Osteoblast (primary cell): Measurements from ENCODE around the gene TMEM63B. TPM values are rescaled to one million over a fixed set of nuclear protein-coding genes. Genes with fewer than 3 reads are reported as not detected.
A peak's percentile ranks its signal among the peaks of the same experiment; 100 is the strongest.
"Not testable (repeated sequence)": the region's sequence is repeated elsewhere in the genome, so short reads cannot be mapped to it uniquely, and the experiment has no call there.

ENCODE experiments used
- DNase-seq: peaks from one replicate; pipeline ENCODE4 v3.0.0; 2011; ENCODE audit warnings: low spot score, mixed read lengths; ENCODE audit not compliant: insufficient read length; ENCODE audit errors: missing footprints
- H2AFZ ChIP-seq: 2 replicates; pipeline ENCODE4 v1.6.0; 2011; ENCODE audit warnings: mild to moderate bottlenecking, low read length
- H3K27ac ChIP-seq: 2 replicates; pipeline ENCODE4 v1.5.1; 2011; ENCODE audit warnings: mild to moderate bottlenecking, low read depth, low read length, moderate library complexity
- H3K27me3 ChIP-seq: 2 replicates; pipeline ENCODE4 v1.6.0; 2012; ENCODE audit warnings: mild to moderate bottlenecking, control low read depth, inconsistent platforms, low read length, moderate library complexity; ENCODE audit not compliant: insufficient read depth
- H3K36me3 ChIP-seq: 2 replicates; pipeline ENCODE4 v1.5.1; 2011; ENCODE audit warnings: mild to moderate bottlenecking, low read length, control low read depth, moderate library complexity; ENCODE audit not compliant: insufficient read depth
- H3K4me1 ChIP-seq: 2 replicates; pipeline ENCODE4 v1.5.1; 2011; ENCODE audit warnings: mild to moderate bottlenecking, low read length, control low read depth, moderate library complexity; ENCODE audit not compliant: insufficient read depth
- H3K4me2 ChIP-seq: 2 replicates; pipeline ENCODE4 v1.6.0; 2011; ENCODE audit warnings: mild to moderate bottlenecking, low read length; ENCODE audit not compliant: insufficient read depth
- H3K4me3 ChIP-seq: fragments of 200-600 bp; sonication (generic); 3 replicates; pipeline ENCODE4 v1.5.1; 2012; ENCODE audit warnings: mild to moderate bottlenecking, low read length, inconsistent platforms; ENCODE audit not compliant: insufficient read depth
- H3K79me2 ChIP-seq: 2 replicates; pipeline ENCODE4 v1.6.0; 2012; ENCODE audit warnings: mild to moderate bottlenecking, low read length, control low read depth, inconsistent platforms; ENCODE audit not compliant: insufficient read depth
- H3K9me3 ChIP-seq: 2 replicates; pipeline ENCODE4 v1.5.1; 2011; ENCODE audit warnings: low read depth, low read length, control low read depth
- H4K20me1 ChIP-seq: 2 replicates; pipeline ENCODE4 v1.6.0; 2012; ENCODE audit warnings: mild to moderate bottlenecking, low read length, control low read depth; ENCODE audit not compliant: insufficient read depth
- CTCF ChIP-seq: IDR thresholded peaks from 2 replicates; pipeline ENCODE4 v1.5.1; 2011; ENCODE audit warnings: mild to moderate bottlenecking, low read depth, low read length, moderate library complexity; ENCODE audit errors: extremely low read depth
- total RNA-seq: library from RNA; depleted of rRNA; stranded (reverse); fragments of >200 nt; gene quantifications from 2 replicates; pipeline ENCODE4 v1.2.3, GENCODE V29; 2012

Gene TMEM63B
- total RNA-seq, 1 donor: 36.6 TPM

GRCh38 chr6:44143731-44144130 is 16.4 kb downstream of the TMEM63B start:
- peaks cover under 1% of the 10 kb centered on the region for H4K20me1 ChIP-seq
- no peak overlapping the region for H2AFZ ChIP-seq
- no peak for TF ChIP-seq CTCF
- DNase-seq: peak; percentile 35
- no peaks in the 10 kb centered on the region for H3K79me2 ChIP-seq
- H3K9me3 ChIP-seq: no peaks in the 10 kb centered on the region
- H3K36me3 ChIP-seq: peaks cover 56% of the 10 kb centered on the region
- H3K4me3 ChIP-seq: no peak overlapping the region
- no peaks in the 10 kb centered on the region for H3K4me1 ChIP-seq
- no peaks in the 10 kb centered on the region for H3K27me3 ChIP-seq
- H3K27ac ChIP-seq: no peak overlapping the region
- no peak overlapping the region for H3K4me2 ChIP-seq

- not testable (repeated sequence) for H3K4me3 ChIP-seq, H3K4me1 ChIP-seq, DNase-seq
Measured at GRCh38 chr6:44144536-44144935, 17.2 kb downstream of the TMEM63B start.

GRCh38 chr6:44145839-44146238 is 18.5 kb downstream of the TMEM63B start:
- peaks cover 48% of the 10 kb centered on the region for H3K36me3 ChIP-seq
- no peak for DNase-seq

More at GRCh38 chr6:44144536-44144935, 17.2 kb downstream of the TMEM63B start:
- not testable (repeated sequence) for H3K27ac ChIP-seq, H3K9me3 ChIP-seq, H3K4me2 ChIP-seq, H2AFZ ChIP-seq, H3K79me2 ChIP-seq, H4K20me1 ChIP-seq, H3K27me3 ChIP-seq
- H3K36me3 ChIP-seq: peaks cover 60% of the 10 kb centered on the region

GRCh38 chr6:44146685-44147084 is 19.3 kb downstream of the TMEM63B start:
- Histone ChIP-seq H3K4me1 (no peaks in the 10 kb centered on the region), H3K27me3 (no peaks in the 10 kb centered on the region), H3K9me3 (no peaks in the 10 kb centered on the region), H3K27ac (no peak overlapping the region), H3K4me2 (no peak overlapping the region), H3K4me3 (no peak overlapping the region), H2AFZ (no peak overlapping the region), H4K20me1 (peaks cover 10% of the 10 kb centered on the region), H3K36me3 (peaks cover 42% of the 10 kb centered on the region), H3K79me2 (no peaks in the 10 kb centered on the region)
- TF ChIP-seq CTCF: no peak
- DNase-seq: peak; percentile 60

More at GRCh38 chr6:44145839-44146238, 18.5 kb downstream of the TMEM63B start:
- Histone ChIP-seq H3K27me3 (no peaks in the 10 kb centered on the region), H3K27ac (no peak overlapping the region), H3K79me2 (no peaks in the 10 kb centered on the region), H3K9me3 (no peaks in the 10 kb centered on the region), H3K4me1 (no peaks in the 10 kb centered on the region), H4K20me1 (peaks cover 5% of the 10 kb centered on the region), H2AFZ (no peak overlapping the region), H3K4me2 (no peak overlapping the region), H3K4me3 (no peak overlapping the region)
- no peak for TF ChIP-seq CTCF
